Measurements from ENCODE around the gene CATSPER2. TPM values are rescaled to one million over a fixed set of nuclear protein-coding genes. Genes with fewer than 3 reads are reported as not detected.
"Not testable (repeated sequence)": the region's sequence is repeated elsewhere in the genome, so short reads cannot be mapped to it uniquely, and the experiment has no call there.

CATSPER2 gene
- total RNA-seq, 4 donors from 2014 or later: 0.71 to 3.5 (median 1.6) TPM

DNA sequence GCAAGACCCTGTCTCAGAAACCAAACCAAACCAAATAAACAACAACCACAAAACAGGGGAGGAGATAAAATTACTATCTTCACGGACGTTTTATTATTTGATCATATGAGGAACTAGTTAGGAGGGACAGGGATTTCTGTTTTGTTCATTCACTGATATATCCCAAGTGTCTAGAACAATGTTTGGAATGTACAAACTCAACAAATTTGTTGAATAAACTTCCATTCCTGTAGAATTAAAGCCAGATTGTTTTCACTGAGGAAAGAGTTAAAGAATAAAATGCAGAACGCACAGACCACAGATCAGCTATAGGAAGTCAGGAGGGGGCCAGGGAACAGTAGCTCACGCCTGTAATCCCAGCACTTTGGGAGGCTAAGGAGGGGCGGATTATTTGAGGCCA, 23.5 kb downstream of the CATSPER2 start:
- H3K4me3 ChIP-seq (ENCODE audit: low read depth, poor library complexity, severe bottlenecking): no peak overlapping the region
- no peak for DNase-seq (ENCODE audit: low spot score in 2 of 2)
- TF ChIP-seq POLR2A (IDR thresholded peaks at IDR 0.05) (no peak), CTCF (IDR thresholded peaks at IDR 0.05) (no peak)
- intact Hi-C loops (cut with DNase I; ENCODE audit: low total_unique reads): no loop called here
- WGBS, 2 donors: 22 to 24% methylated on average over 5 of the region's 5 CpGs

DNA sequence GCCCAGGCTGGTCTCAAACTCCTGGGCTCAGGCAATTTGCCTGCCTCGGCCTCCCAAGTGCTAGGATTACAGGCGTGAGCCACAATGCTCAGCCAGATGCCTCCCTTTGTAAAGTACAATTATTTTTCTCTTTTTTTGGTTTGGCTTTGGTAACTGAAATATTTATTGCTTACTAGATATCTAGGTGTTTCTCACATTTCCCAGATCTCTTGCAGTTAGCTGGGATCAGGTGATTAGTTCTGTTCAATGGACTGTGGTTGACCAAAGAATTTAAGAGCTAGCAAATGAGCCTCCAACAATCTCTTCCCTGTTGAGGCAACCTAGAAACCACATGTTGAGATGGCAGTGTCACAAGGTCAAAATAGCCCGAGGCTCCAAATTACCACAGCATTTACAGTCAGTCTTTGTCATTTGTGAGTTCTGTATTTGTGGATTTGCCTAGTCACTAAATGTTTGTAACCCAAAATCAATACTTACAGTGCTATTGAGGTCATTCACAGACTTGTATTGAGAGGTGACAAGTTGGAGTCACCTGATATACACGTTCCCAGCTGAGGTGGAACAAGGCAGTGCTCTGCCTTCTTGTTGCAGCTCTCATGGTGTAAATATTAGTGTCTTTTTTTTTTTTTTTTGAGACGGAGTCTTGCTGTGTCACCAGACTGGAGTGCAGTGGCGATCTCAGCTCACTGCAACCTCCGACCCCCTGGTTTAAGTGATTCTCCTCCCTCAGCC, 26.4 kb downstream of the CATSPER2 start:
- intact Hi-C loops (cut with DNase I; ENCODE audit: low total_unique reads); H3K4me3 ChIP-seq (ENCODE audit: low read depth, poor library complexity, severe bottlenecking): not testable (repeated sequence)
- WGBS, 2 donors: 60 to 64% methylated on average over 6 of the region's 7 CpGs

DNA sequence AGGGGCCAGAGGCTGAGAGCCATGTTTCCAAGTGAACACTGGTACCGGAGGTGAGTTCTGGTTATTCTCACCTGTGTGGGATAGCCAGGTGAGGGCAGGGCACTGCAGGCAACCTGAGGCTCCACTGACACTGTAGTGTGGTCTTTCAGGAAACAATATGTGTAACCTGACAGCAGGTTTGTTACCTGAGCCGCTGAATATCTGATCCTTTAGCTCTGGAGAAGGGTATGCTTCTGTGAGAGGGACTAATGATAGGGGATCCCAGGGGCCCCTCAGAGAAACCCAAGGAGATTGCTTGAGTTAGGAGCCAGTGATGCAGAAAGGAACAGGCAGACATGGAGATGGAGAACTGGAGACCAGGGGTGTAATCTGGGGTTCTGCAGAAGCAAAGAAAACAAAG, 29.9 kb downstream of the CATSPER2 start, which contains the start of gene STRC:
STRC (minus strand) TSS at position 101 of the 400 bp plus-strand sequence; CDS start at position 23, 78 bp downstream.
- H3K4me3 ChIP-seq (ENCODE audit: low read depth, poor library complexity, severe bottlenecking); DNase-seq (ENCODE audit: low spot score in 2 of 2); intact Hi-C loops (cut with DNase I; ENCODE audit: low total_unique reads): not testable (repeated sequence)
- no CpG with 5 or more reads among the region's 2 CpGs for WGBS, 2 donors

More for the DNA sequence above, 26.4 kb downstream of the CATSPER2 start:
- not testable (repeated sequence) for DNase-seq (ENCODE audit: low spot score in 2 of 2)

DNA sequence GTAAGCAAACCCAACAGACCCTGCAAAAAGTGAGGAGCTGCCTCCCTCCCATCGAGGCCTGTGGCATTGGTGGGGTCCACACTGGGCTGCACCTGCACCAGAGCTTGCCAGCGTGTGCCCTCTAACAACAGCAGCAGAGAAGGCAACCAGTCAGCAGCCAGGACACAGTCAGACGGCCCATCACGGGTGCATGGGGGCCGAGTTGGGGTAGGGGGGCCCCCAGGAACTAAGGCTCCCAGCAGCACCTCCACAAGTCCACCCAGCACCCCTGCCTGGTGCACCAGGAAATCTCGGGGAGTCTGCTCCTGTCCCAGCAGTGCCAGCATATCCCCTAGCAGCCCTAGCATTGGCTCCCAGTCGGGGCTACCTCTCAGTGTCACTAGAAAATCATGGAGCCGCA, 30.9 kb downstream of the CATSPER2 start:
- WGBS, 2 donors: 60% methylated on average over 1 of the region's 8 CpGs; no CpG with 5 or more reads in 1 of the 2 donors
- H3K4me3 ChIP-seq (ENCODE audit: low read depth, poor library complexity, severe bottlenecking); intact Hi-C loops (cut with DNase I; ENCODE audit: low total_unique reads); DNase-seq (ENCODE audit: low spot score in 2 of 2): not testable (repeated sequence)

- intact Hi-C loops (cut with DNase I; ENCODE audit: low total_unique reads); DNase-seq (ENCODE audit: low spot score in 2 of 2): not testable (repeated sequence)
- 56 to 61% methylated on average over 6 of the region's 6 CpGs for WGBS, 2 donors
These were observed 46.4 kb downstream of the CATSPER2 start for GRCh38 chr15:43602233-43602632.

DNA sequence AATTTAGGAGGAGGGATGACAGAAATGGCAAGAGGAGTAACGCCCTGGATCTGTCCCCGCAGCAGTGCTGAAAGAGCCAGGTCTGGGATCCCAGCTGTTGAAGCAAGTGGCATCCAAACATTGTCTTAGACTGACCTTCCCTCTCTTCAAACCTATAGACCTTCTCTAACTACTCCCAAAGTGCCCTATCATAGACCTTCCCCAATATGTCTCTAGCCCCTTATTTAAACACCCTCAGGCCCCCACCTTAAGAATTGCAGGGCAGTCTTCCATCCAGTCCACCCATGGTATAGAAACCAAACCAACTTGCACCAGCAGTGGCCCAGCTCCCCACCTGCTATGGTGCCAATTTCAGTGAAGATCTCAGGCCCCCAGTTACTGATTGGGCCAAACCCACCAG, 48.4 kb downstream of the CATSPER2 start:
- no CpG with 5 or more reads among the region's 2 CpGs for WGBS, 2 donors
- H3K4me3 ChIP-seq (ENCODE audit: low read depth, poor library complexity, severe bottlenecking); intact Hi-C loops (cut with DNase I; ENCODE audit: low total_unique reads); DNase-seq (ENCODE audit: low spot score in 2 of 2): not testable (repeated sequence)

More at GRCh38 chr15:43602233-43602632, 46.4 kb downstream of the CATSPER2 start:
- H3K4me3 ChIP-seq (ENCODE audit: low read depth, poor library complexity, severe bottlenecking): not testable (repeated sequence)

DNA sequence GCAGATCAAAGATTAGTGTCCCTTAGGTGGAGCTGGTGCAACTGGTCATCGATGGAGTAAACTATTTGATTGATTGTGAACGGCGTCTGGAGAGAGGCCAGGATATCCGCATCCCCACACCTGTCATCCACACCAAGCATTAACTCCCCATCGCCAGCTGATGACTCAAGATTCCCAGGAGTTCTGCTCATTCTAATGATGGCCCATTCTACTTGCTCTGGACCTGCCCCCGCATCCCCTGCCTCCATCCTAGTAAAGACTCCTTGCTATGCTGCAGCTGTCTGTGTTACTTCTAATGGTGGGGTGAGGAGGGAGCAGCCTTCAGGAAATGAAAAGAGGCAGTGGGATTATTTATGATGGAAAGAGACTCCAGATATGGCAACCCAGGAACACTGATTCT, 49.5 kb downstream of the CATSPER2 start:
- intact Hi-C loops (cut with DNase I; ENCODE audit: low total_unique reads); H3K4me3 ChIP-seq (ENCODE audit: low read depth, poor library complexity, severe bottlenecking); DNase-seq (ENCODE audit: low spot score in 2 of 2): not testable (repeated sequence)
- WGBS, 2 donors: 84 to 88% methylated on average over 6 of the region's 6 CpGs

DNA sequence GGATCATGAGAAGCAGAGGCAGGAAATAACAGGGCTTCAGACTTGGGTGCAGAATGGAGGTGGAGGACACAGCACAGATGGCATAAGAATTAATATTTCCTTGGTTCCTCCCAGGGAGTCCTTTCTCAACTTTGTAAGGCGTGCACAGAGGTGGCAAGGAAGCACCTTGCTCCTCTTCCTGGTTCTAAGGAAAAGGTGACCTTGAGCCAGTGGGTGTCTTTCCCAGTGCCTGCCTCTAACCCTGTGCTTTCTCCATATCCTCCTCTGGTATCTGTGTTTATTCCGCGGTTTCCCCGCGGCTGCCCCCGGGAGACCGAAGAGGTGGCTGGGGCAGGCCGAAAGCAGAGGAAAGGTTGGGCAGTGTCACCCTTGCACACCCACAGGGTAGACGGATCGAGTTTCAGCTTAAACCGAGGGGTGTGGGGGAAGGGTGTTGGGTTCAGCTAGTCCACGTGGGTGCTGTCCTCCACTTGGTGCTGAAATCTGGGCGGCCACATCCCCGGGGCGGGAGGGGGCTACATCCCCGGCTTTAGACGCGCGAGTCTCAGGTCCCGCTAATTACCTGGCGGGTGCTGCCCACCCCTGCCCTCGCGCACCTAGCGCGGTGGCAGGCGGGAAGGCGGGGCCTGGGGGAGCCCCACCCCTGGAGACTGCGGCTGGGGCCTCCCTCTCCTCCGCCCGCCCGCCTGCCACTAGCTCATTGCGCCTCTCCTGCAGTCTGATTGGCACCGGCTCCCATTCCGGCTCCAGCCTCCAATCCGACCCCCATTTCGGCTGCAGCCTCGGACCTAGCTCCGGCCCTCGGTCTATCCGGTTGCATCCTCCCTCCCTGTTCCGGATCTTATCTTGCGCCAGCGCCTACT, 55.1 kb downstream of the CATSPER2 start, which contains the start of gene CKMT1B:
CKMT1B (plus strand) TSS at position 700 of the 863 bp plus-strand sequence. CDS start 192 bp downstream, outside the sequence.
- intact Hi-C loops (cut with DNase I; ENCODE audit: low total_unique reads); H3K4me3 ChIP-seq (ENCODE audit: low read depth, poor library complexity, severe bottlenecking); DNase-seq (ENCODE audit: low spot score in 2 of 2): not testable (repeated sequence)
- no CpG with 5 or more reads among the region's 43 CpGs for WGBS, 2 donors

DNA sequence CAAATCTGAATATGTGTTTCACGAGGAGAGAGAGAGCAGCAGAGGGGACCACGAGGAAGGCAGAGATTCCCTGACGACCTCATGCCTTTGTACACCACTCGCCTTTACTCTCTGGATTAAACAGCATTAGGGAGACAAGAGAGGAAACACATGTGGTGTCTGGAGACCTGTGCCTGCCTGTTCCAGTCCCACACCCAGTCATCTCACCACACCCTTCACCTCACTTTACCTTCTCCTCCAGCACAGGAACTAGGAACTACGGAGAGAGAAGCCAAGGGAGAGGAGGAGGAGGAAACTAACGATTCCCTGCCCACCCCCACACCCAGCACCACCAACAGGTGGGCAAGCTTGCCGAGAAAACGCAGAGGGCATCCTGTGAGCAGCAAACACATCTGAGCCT, 55.8 kb downstream of the CATSPER2 start:
- H3K4me3 ChIP-seq (ENCODE audit: low read depth, poor library complexity, severe bottlenecking); DNase-seq (ENCODE audit: low spot score in 2 of 2); intact Hi-C loops (cut with DNase I; ENCODE audit: low total_unique reads): not testable (repeated sequence)
- WGBS, 2 donors: 8 to 10% methylated on average over 4 of the region's 8 CpGs

DNA sequence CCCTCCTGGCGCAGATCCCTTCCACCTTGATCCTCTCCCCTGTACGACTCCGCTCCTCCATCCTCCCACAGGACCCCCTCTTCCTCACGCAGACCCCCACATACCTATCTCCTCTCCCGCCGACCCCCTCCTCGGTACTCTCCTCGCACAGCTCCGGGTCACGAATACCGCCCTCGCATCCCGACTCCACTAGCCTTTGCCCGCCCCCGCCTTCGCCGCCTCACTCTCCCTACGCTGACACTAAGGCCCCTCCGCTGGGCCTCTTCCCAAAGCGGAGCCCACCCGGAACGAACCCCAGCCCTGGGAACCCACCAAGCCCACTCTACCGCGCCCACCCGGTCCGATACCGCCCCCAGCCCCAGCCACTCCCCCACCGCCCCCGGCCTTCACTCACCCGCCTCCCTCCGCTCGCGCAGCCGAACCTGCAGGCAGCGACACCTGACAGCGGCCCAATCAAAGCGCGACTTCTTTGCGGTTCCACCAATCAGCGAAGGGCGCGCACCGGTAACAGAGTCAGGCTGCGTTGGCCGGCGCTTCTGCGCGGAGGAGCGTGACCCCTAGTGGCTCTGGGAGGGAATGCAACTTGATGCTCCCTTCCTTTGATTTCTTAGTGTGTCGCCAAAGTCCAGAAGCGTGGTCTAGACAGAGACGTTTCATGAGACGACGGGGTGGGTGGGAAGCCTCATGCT, 58.7 kb downstream of the CATSPER2 start, which contains the start of gene PPIP5K1:
PPIP5K1 (minus strand) TSS at position 431 of the 689 bp plus-strand sequence. CDS start 5,704 bp downstream, outside the sequence.
- intact Hi-C loops (cut with DNase I; ENCODE audit: low total_unique reads); H3K4me3 ChIP-seq (ENCODE audit: low read depth, poor library complexity, severe bottlenecking); DNase-seq (ENCODE audit: low spot score in 2 of 2): not testable (repeated sequence)
- WGBS, 2 donors: no CpG with 5 or more reads among the region's 54 CpGs
